Activated CD8-positive, alpha-beta memory T cell treated with anti-CD3 and anti-CD28 coated beads for 24 hours (primary cell): ENCODE data around the gene BLVRB.
"Not testable (repeated sequence)": the region's sequence is repeated elsewhere in the genome, so short reads cannot be mapped to it uniquely, and the experiment has no call there.

Source experiments
- DNase-seq: peaks from one replicate; pipeline ENCODE4 v3.0.0-alpha.2; 2020

The BLVRB gene

DNA sequence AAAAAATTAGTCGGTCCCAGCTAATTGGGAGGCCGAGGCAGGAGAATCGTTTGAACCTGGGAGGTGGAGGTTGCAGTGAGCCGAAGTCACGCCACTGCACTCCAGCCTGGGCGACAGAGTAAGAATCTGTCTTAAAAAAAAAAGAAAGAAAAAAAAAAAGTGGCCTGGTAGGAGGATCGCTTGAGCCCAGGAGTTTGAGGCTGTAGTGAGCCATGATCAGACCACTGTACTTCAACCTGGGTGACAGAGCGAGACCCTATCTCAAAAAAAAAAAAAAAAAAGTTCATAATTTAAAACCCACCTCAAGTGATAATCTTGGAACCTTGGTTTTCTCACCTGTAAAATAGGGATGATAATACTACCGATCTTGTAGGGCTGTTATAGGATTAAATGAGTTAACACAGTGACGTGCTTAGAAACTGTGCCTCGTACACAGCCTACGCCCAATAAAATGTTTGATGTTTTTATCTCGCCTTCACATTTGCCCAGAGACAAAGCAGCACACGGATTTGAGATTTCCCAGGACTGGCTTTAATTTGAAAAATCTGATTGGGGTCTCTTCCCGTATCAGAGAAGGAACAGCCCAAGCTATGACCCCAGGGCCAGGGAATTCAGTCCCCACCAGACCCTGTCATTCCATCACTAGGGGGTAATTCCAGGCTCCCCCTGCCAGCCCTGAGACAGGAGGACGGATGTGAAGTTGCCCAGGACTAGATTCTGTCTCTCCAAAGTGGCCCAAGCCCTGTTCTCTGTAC is 43.4 kb downstream of the BLVRB start:
- no peak for DNase-seq

DNA sequence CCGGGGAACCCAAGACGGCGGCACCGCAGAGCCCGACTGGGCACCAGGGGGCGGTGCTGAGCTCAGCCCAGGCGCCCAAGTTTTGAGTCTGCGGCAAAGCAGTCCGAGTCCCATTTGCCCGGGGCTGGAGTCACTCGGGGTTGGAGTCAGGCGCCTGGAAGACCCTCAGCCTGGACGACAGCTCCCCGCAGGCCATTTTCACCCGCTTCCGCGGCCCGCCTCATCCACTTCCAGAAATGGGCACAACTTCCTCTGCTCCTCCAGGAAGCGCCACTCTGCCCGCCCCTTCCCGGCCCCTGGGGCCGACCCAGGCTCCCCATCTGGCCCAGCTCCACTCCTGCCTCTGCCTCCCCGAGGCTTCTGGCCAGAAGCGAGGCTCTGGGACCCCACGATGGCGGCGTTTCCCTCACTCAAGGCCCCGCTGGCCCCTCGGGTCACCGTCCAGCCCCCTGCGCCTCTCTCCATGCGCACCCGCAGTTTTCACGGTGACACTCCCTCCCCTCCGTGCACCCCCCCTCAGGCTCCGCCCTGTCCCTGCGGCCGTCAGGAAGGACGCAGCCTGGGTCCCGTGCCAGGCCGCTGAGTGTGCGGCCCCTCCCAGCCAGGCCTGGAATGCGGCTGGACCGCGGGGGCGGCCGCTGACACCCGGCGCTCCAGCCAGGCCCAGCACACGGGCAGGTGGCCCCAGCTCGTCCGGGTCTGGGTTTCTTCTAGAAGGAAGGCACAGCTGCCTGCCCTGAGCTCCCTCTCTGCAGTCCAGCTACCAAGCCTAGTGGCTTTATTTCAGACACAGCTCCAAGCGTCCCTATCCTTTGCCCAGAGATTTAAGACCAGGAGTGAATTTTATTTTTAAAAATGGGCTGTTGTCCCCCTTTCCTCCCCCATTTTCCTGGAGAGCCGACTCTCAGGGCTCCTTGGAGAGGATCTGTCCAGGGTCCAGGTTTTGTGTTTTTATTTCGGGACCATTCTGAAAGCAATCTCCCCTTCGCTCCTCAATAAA is 44.5 kb downstream of the BLVRB start:
- peak; percentile 91 for DNase-seq

DNA sequence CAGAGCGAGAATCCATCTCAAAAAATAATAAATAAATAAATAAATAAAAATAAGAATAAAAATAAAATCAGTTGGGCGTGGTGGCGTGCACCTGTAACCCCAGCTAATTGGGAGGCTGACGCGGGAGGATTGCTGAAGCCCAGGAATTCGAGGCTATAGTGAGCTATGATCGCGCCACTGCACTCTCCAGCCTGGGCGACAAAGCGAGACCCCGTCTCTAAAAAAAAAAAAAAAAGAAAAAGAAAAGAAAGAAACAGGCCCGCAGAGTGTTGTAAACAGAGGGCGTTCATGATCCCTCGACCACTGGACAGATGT is 45.1 kb downstream of the BLVRB start:
- no peak for DNase-seq

DNA sequence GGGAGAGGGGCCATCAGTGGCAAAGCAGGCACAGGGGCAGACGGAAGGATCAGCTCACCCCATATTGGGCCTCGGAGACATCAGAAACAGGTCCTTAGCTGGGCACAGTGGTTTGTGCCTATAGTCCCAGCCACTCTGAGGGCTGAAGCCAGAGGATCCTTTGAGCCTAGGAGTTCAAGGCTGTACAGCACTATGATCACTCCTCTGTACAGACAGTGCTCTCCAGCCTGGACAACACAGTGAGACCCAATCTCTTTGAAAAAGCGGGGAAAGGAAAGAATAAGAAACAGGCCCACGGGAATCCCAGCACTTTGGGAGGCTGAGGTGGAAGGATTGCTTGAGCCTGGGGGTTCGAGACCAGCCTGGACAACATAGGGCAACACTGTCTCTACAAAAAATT is 45.8 kb downstream of the BLVRB start:
- no peak for DNase-seq

DNA sequence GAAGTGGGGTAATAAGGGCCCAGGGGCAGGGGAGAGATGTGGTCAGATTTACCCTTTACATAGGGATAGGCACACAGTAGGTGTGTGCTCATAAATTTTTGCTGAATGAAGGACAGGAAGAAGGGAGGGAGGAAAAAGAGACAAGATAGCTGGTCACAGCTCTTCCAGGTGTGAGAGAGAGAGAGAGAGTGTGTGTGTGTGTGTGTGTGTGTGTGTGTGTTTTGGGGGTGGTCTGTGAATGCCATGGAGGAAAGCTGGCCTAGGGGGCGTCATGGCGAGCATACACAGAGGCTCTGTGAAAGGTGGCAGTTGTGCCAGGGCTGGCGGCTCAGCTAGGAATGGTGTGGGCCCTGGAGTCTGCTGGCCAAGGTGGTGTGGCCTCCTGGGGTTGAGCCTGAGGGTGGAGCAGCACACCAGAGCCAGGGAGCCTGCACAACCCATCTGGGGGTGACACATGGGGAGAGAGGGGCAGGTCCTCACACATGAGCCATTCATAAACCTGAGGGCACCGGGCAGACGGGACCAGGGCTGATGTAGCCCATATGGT is 46.4 kb downstream of the BLVRB start:
- DNase-seq: no peak

DNA sequence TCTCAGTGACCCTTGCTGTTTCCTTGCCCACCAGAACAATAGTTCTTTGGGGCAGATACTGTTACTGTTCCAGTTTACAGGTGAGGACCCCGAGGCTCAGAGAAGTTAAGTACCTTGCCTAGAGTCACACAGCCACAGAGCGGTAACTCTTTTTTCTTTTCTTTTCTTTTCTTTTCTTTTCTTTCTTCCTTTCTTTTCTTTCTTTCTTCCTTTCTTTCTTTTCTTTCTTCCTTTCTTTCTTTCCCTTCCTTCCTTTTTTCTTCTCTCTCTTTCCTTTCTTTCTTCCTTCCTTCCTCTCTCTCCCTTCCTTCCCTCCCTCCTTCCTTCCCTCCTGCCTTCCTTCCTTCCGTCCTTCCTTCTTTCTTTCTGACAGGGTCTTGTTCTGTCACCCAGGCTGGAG is 47.5 kb downstream of the BLVRB start:
- DNase-seq: no peak

DNA sequence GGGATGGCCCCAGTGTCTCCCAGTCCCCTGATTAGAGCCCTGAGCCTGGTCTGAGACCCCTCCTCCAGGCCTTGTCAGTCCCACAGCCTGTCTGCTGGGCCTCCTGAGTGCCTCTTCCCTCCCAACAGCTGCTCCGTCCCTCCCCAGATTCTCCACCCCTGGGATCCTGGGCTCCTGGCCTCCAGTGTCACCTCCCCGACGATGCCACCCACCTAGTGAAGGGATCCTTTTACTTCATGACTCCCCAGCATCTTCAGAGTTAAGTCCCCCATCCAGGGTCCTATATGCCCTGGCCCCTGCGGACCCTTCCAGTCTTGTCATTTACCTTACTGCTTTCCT is 47.9 kb downstream of the BLVRB start:
- DNase-seq: no peak

DNA sequence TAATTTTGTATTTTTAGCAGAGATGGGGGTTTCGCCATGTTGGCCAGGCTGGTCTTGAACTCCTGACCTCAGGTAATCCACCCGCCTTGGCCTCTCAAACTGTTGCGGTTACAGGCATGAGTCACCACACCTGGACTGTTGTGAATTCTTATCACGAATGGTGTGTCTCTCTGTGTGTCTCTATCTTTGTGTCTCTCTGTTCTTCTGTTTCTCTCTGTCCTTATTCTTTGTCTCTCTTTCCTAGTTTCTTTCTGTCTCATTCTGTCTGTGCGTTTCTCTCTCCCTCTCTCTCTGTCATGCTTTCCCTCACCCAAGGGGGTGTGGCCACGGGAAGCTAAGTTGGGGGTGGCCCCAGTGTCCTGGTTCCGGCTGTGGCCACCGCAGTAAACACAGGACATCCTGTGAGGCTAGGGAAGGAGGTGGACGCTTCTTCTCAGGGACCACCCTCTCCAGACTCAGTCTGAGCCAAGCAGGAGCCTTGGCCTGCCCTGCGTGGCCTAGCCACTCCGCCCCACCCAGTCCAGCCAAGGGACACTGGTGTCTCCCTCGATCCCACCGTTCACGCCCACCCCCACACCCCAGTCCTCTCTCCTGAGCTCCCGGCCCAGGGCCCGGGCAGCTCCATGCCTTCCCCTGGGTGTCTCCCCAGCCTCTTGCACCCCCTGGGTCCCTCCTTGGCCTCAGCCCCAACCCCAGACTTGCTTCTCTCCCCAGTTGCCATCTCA is 48.5 kb downstream of the BLVRB start:
- DNase-seq: no peak

DNA sequence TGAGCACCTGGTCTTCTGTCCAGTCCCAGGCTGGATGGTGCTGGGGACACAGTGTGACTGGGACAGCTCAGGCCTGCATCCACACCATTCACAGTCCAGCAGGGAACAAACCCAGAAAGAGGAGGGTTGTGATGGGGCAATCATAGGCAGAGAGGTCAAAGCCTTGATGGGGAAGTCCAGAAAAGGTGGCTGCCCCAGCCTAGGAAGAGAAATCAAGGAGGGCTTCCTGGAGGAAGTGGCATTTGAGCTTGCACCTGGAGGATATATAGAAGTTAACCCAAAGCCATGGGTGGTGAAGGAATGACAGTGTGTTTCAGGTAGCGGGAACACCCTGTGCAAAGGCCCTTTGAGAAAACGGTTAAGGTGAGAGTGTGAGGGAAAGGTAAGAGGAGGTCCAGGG is 49.8 kb downstream of the BLVRB start:
- no peak for DNase-seq

DNA sequence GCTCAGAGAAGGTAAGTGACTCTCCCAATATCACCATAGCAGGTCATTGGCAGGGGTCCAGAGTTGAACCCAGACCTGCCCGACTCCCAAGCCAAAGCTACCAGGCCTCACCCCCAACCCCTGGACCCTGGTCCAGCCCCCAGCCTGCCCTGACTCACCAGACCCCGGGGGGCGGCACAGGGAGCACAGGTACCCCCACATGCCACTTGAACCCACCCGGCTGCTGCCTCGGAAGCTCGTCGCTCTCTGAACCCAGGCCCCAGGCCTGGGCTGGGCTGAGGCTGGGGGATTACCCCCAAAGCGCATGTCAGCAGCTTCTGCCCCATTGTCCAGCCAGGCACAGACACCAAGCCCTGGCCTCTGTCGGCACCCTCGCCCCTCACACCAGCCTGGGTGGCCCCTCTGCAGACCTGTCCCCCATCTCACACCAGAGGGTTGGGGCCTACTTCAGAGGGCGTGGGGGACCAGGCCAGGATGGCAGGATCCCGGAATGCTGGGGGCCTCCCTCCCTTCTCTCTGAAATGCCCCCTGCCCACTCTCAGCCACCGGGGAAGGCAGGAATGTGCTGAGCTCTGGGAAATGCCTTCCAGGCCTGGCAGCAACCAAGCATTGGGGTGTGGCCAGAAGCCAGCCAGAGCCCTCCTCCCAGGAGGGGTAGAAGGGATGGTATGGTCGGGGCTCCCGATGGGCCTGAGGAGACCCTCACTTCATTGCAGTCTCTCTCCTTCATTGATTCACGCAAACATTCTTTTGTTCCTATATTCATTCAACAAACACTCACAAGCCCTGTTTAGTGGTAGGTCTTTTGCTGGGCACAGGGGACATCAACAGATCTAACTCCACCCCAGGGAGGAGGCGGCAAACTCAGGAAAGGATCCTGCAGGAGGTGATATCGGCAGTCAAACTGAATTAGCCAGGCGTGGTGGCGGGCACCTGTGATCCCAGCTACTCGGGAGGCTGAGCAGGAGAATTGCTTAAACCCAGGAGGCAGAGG is 50.7 kb downstream of the BLVRB start:
- no peak for DNase-seq

DNA sequence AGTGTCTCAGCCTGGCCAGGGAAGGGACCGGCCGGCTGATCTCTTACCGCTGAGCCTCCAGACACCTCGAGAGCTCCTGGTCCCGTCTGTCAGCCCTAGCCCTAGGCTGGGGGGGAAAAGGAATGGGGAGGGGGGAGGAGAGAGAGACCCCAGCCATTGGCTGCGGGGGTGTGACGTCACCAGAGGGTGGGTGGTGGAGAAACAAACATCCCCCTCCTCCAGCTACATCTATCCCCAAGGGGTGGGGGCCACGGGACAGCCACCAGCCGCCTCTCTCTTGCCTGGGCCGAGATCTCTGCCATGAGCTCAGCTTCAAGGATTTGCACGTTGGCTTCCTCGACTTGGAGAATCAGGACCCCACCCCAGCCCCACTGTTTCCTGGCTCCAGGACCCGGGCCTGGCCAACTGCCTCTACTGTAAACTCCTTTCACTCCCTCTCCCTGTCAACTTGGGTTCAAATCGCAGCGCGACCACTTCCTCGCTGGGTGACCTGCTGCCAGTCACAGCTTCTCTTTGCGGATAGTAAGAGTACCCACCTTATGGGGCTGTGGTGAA is 52.2 kb downstream of the BLVRB start, which contains the start of gene PRX:
PRX (minus strand) TSS at position 88 of the 555 bp plus-strand sequence. CDS start 5,446 bp downstream, outside the sequence.
- no peak for DNase-seq

DNA sequence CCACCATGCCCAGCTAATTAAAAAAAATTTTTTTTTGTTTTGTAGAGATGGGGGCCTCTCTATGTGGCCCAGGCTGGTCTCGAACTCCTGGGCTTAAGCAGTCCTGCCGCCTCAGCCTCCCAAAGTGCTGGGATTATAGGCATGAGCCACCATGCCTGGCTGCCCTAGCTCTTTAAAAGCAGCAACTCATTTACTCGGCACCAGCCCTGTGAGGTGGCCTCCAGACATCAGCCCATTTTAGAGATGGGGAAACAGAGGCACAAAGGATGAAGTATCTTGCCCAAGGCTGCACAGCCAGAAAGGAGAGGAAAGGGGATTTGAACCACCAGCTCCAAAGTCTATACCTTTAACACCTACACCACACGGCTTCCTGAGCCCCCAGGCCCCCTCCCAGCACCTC is 52.7 kb downstream of the BLVRB start:
- no peak for DNase-seq

DNA sequence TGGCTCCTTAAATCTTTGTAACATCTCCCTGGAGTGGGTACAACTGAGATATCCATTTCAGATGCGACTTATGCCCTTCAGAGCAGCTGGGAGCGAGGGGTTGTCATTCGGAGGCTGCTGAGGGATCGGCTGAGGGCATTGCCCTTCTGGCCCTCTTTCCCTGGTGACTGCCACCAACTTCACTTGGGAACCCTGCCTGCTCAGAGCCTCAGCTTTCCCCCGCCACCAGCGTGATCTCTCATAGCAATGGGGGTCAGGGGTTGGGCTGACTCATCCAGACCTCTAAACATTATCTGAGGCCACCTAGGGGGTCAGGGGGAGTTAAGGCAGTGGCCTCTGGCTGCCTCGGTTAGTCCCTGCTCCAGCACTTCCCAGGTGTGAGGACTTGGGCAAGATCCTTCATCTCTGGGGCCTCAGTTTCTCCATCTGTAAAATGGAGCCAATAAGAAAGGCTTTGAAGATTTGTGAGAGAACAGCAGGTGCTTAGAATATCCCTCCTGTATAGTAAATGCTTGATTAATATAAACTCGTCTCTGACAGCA is 53.5 kb downstream of the BLVRB start:
- DNase-seq: no peak

DNA sequence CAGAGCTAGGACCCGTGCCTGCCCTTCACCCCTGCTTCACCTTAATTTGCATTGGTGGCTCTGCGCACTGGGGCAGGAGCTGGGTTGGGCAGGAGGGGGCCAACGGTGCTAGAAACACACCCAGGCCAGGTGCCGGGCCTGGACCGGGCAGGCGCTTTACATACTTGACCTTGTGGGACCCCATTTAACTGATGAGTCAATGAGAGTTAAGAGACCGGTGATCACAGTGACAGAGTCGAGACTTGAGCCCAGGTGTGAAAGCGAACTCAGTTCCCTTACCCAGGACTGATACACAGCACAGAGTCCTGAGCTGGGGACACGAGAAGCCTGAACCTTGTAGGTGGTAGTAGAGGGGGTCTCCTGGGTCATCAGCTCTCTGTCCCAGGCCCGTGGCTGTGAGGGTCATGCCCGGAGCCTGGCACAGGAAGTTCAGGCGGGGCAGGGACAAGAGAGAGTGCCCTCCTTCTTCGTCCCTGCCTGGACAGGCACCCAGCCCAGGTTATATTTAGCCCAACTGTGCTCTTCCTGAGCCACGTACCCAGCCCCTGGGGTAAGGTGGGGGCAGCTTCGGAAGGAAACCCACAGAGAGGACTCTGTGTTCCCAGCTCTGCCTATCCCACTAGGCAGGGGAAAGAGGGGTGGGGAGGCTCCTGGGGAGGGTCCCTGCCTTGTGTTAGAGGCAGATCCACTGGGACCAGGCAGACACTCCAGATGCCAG is 54.3 kb downstream of the BLVRB start:
- no peak for DNase-seq

DNA sequence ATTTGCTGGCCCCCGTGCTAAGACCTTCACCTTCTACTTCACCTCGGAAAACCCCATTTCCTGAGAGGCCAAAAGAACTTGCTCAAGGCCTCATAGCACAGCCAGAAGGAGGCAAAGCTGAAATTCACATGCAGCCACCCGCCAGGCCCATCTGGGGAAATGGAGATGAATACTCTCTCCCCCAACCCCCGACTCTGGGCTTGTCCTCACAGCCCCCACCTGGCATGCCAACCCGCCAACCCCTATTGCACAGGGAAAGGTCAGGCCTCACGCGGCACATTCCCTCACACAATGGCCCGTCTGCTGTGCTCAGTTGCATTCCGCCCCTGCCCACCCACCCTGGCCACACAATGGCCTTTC is 55.5 kb downstream of the BLVRB start:
- DNase-seq: no peak

DNA sequence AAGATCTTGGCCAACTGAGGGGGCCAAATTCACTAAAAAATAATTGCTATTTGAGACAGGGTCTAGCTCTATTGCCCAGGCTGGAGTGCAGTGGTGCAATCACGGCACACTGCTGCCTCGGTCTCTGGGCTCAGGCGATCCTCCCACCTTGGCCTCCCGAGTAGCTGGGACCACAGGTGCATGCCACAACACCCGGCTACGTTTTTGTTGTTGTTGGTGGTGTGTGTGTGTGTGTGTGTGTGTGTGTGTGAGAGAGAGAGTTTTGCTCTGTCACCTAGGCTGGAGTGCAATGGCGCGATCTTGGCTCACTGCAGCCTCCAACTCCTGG is 57.0 kb downstream of the BLVRB start:
- DNase-seq: not testable (repeated sequence)

DNA sequence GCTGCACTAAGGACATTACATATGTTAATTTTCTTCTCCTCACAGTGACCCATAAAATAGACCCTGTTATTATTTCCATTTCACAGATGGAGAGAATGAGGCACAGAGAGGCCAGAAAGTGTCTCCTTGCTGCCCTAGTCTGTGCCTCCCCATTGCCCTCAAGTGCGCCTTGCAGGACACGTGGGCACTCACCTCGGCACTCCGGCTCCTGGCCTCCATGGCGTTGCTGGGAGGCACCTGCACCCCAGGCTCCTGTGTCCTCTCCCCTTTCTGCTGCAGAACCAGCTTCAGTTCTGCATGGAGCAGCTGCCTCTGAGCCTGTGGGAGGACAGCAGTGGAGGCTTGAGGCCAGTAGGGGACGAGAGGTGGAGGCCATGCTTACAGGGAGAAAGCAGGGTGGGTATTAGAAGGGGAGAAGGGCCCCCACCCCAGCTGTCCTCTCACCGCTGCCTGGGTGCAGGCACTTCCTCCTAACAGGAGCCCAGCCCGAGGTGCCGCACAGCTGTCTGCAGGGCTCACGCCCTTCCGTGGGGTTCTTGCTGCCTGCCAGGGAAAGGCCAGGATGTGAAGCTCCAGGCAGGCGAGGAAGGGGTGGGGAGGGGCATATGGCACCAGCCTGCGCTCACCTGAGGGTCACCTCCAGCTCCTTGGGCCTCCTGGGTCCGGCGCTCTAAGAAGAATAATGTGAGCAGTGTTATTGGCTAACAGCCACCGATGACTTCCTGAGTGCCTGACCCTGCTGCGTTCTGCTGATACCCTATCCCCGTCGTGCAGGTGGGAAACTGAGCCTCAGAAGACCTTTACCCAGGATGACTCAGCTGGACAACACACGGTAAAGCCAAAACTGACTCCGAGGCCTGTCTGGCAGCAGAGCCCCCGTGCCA is 57.6 kb downstream of the BLVRB start:
- DNase-seq: no peak

DNA sequence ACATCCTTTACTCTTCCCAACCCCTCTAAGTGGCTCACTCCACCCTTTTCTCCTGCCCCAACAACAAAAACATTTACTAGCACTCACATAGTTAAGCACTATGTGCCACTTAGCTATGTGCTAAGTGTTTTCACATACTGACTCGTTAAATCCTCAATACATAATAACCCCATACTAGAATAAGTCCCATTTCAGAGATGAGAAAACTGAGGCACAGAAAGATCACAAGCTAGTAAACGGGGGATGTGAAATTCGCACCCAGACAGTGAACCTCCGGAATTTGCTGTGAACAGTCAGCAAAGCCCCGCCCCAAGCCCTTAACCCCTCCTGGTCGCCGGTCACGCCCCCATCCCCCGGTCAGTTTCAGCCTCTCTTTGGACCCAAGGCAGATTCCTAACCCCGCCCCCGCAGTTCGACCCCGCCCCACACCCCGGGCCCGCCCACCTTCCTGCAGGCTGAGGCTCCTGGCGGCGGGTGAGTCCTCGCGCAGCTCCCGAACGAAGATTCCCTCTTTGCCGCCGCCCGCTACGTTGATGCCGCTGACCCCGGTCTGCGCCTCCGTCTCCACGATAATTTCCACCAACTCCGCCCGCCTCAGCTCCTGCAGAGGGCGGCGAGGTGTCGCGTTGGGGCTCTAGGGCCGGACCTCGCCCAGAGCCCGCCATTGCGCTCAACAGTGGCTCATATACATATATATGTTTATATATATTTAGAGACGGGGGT is 62.1 kb downstream of the BLVRB start:
- DNase-seq: peak; percentile 88

DNA sequence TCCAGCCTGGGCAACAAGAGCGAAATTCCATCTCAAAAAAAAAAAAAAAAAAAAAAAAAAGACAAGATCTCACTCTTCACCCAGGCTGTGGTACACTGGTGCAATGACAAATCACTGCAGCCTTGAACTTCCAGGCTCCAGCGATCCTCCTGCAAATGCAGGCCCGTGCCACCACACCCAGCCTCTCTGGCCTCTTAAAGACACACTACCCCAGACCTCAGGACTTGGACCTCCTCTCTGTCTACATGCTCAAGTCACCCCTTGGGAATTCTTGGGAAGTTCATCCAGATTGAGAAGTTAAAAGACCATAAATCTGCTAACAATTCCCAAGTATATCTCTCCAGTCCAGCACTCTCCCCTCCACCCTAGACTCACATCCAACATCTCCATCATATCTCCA is 65.0 kb downstream of the BLVRB start:
- no peak for DNase-seq
